Epithelial cell of esophagus (primary cell): ENCODE results near the gene ACSL5.
"Not testable (repeated sequence)": the region's sequence is repeated elsewhere in the genome, so short reads cannot be mapped to it uniquely, and the experiment has no call there.

Source experiments
- DNase-seq: peaks from one replicate; pipeline ENCODE4 v3.0.0; 2010; ENCODE audit warnings: low read depth
- H3K4me3 ChIP-seq: 2 replicates; pipeline ENCODE4 v1.5.1; 2011; ENCODE audit warnings: mild to moderate bottlenecking, low read length, control low read depth
- TF ChIP-seq, protein P1 (sequence below): IDR thresholded peaks from 2 replicates; pipeline ENCODE4 v1.5.1; 2011; ENCODE audit warnings: low read depth, mild to moderate bottlenecking, low read length, control low read depth, inconsistent platforms; ENCODE audit not compliant: insufficient read depth; ENCODE audit errors: missing control alignments

The ACSL5 gene

DNA sequence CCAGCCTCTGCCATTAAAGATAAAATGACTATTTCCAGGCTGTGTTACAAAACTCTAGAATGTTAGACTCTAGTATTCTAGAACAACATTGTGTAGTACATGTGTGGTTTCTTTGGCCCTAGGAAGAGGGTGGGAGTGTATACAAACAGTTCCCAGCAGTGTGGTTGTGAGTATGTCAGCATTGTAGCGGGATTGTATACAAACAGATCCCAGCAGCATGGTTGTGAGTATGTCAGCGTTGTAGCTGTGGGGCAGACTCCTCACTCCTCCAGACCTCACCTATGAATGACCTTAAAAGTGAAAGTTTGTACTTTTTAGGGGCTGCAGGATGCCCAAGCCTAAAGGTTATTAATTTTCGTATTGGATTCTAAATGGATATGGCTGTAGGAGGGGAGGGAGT is 6.9 kb upstream of the ACSL5 start:
- TF ChIP-seq, protein P1, sequence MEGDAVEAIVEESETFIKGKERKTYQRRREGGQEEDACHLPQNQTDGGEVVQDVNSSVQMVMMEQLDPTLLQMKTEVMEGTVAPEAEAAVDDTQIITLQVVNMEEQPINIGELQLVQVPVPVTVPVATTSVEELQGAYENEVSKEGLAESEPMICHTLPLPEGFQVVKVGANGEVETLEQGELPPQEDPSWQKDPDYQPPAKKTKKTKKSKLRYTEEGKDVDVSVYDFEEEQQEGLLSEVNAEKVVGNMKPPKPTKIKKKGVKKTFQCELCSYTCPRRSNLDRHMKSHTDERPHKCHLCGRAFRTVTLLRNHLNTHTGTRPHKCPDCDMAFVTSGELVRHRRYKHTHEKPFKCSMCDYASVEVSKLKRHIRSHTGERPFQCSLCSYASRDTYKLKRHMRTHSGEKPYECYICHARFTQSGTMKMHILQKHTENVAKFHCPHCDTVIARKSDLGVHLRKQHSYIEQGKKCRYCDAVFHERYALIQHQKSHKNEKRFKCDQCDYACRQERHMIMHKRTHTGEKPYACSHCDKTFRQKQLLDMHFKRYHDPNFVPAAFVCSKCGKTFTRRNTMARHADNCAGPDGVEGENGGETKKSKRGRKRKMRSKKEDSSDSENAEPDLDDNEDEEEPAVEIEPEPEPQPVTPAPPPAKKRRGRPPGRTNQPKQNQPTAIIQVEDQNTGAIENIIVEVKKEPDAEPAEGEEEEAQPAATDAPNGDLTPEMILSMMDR: no peak
- H3K4me3 ChIP-seq: no peak overlapping the region
- DNase-seq: no peak

DNA sequence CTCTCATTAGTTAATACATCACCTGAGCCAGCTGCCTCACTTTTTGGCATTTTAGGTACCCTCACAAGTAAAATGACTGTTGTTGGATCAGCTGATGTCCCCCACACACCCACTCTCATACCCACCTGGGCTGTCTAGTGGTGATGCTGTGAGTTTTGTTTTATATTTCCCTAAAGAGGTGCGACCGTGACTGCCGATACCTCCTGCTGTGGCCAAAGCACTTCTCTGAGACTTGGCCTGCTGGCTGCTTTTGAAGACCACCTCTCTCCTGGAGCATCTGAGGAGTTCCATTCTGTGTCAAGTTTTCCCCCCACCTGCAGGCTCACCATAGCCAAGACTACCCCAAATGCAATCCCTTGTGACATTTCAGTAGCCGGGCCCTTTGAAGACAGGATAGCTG is 6.4 kb upstream of the ACSL5 start:
- DNase-seq: no peak
- TF ChIP-seq, protein P1: no peak
- H3K4me3 ChIP-seq: no peak overlapping the region

DNA sequence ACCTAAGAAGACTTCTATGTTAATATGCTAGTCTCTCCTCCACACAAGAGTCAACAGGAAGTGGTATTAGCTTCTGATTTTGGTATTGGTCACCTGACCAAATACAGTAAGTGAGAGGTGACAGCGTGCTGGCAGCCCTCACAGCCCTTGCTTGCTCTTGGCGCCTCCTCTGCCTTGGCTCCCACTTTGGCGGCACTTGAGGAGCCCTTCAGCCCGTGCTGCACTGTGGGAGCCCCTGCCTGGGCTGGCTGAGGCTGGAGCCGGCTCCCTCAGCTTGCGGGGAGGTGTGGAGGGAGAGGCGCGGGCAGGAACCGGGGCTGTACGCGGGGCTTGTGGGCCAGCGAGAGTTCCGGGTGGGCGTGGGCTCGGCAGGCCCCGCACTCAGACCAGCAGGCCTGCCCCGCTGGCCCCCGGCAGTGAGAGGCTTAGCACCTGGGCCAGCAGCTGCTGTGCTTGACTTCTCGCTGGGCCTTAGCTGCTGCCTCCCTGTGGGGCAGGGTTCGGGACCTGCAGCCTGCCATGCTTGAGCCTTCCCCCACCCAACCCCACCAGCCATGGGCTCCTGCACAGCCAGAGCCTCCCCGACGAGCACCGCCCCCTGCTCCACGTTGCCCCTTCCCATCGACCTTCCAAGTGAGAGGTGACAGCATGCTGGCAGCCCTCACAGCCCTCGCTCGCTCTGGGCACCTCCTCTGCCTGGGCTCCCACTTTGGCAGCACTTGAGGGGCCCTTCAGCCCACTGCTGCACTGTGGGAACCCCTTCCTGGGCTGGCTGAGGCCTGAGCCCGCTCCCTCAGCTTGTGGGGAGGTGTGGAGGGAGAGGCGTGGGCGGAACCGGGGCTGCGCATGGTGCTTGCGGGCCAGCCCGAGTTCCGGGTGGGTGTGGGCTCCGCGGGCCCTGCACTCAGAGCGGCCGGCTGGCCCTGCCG is 4.2 kb upstream of the ACSL5 start:
- no peak for DNase-seq
- no peak overlapping the region for H3K4me3 ChIP-seq
- TF ChIP-seq, protein P1: no peak

DNA sequence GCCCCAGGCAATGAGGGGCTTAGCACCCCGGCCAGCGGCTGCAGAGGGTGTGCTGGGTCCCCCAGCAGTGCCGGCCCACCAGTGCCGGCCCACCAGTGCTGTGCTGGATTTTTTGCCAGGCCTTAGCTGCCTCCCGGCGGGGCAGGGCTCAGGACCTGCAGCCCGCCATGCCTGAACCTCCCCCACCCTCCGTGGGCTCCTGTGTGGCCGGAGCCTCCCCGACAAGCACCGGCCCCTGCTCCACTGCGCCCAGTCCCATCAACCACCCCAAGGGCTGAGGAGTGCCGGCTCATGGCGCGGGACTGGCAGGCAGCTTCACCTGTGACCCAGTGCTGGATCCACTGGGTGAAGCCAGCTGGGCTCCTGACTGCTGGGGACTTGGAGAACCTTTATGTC is 3.5 kb upstream of the ACSL5 start:
- no peak for DNase-seq
- H3K4me3 ChIP-seq: no peak overlapping the region
- TF ChIP-seq, protein P1: no peak

DNA sequence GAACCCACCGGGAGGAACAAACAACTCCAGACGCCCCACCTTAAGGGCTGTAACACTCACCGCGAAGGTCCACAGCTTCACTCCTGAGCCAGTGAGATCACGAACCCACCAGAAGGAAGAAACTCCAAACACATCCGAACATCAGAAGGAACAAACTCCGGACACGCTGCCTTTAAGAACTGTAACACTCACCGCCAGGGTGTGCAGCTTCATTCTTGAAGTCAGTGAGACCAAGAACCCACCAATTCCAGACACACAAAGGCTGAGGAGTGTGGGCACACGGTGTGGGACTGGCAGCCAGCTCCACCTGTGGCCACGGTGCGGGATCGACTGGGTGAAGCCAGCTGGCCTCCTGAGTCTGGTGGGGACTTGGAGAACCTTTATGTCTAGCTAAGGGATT is 2.6 kb upstream of the ACSL5 start:
- not testable (repeated sequence) for H3K4me3 ChIP-seq, DNase-seq

DNA sequence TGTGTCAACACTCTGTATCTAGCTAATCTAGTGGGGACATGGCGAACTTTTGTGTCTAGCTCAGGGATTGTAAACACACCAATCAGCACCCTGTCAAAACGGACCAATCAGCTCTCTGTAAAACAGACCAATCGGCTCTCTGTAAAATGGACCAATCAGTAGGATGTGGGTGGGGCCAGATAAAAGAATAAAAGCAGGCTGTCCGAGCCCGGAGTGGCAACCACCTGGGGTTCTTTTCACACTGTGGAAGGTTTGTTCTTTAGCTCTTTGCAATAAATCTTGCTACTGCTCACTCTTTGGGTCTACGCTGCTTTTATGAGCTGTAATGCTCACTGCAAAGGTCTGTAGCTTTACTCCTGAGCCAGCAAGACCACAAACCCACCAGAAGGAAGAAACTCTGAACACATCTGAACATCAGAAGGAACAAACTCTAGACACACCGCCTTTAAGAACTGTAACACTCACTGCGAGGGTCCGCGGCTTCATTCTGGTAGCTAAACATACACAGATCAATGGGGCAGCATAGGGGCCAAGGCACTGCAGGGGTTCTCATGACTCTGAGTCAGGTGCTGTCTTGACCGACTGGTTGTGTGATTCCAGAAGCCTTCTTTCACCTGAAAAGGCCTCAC is 1.6 kb upstream of the ACSL5 start:
- H3K4me3 ChIP-seq, DNase-seq: not testable (repeated sequence)

DNA sequence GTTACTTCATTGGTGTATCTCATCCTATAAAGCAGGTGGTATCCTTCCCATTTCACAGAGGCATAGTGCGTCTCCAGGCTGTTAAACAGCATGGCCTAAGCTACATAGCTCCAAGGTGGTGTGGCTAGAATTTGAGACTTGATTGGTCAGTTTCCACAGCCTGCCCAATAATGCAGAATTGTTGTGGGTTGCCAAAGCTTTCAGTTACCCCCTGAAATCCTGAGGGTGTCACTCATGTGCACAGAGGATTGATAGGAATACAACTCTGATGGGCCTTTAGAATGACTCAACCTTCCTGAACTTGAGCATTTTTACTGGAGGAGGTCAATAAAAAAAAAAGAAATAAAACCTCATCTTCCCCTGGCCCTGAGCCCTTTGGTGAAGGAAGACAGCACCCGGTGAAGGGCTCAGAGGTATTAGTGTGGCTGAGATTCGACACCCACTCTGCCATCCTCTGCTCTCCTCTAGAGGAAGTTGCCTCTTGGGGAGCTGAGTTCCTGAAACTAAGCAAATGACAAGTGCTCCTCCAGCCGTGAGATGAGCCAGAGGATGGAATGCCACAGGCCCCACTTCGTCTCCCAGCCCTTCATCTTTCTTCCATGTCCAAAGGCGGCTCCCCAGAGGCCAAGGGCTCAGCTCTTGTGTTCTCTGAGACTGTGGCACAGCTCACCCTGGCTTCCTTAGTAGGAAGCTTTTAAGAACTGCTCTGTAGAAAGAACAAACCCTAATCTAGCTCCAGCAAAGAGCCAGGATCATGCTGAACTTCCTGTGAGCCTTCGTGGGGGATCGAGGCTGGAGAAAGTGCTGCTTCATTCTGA is 1.0 kb downstream of the ACSL5 start:
- TF ChIP-seq, protein P1: no peak
- no peak for DNase-seq
- no peak overlapping the region for H3K4me3 ChIP-seq
